GM15510 (cell line): ENCODE measurements around the gene NIPBL.

ENCODE experiments used
- POLR2A ChIP-seq: IDR thresholded peaks from 3 replicates; pipeline ENCODE4 v1.6.1; 2011; ENCODE audit warnings: borderline replicate concordance; ENCODE audit not compliant: insufficient read length; ENCODE audit errors: extremely low read depth

NIPBL gene

DNA sequence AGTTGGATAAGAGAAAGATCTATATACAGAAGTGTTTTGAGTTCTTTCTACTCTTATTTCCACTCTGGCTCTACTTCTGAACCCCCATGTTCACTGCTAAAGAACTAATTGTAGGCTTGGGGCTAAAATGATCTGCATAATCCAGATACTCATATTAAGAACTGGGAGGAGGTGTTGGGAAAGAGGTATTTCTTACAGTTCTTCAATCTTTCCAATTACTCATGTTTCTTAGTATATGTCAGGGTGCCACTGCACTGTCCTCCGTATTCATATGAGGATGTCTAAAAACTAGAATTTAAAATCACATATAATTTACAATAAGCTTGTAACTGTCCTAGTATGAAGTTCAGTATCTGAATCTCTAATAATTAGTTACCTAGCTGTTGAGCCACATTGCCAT is 12.7 kb downstream of the NIPBL start:
- no peak for TF ChIP-seq POLR2A

DNA sequence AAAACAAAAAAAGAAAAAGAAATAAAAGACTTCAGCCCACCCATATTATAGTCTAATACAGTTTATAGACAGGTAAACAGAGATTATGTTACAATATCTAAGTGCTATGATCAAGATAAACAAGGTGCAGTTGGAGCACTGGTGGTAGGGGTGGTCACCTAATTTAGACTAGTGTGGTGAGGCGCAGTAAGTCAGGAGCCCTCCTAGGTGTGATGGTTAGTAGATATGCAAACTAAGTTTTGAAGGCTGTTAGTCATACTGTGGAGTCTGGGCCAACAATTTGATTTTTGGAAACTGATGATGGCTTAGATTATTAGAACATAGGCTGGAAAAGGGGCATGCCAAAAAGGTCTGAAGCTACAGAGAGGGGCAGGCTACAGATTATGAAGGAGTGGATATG is 14.7 kb downstream of the NIPBL start:
- TF ChIP-seq POLR2A, result no peak

DNA sequence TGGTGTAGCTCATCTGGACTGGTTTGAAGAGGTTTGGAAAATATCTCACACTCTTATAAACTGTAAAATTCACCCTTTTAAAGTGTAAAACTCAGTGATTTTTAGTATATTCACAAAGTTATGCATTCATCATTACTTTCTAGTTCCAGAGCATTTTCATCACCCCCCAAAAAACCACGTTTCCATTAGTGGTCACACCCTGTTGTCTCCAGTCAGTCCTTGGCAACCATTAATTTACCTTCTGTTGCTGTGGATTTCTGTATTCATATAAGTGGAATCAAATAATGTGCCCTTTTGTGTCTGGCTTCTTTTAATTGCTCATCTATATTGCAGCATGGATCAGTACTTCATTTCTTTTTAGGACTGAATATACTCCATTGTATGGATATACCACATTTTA is 18.4 kb downstream of the NIPBL start:
- no peak for TF ChIP-seq POLR2A

DNA sequence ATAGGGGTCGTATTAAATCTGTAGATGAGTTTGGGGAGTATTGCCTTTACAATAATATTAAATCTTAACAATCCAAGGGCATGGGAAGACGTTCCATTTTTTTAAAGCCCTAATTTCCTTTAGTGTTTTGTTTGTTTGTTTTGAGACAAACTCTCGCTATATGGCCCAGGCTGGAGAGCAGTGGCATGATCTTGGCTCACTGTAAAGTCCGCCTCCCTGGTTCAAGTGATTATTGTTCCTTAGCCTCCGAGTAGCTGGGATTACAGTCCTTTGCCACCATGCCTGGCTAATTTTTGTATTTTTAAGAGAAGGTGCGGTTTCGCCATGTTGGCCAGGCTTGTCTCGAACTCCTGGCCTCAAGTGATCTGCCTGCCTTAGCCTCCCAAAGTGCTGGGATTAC is 19.9 kb downstream of the NIPBL start:
- no peak for TF ChIP-seq POLR2A

DNA sequence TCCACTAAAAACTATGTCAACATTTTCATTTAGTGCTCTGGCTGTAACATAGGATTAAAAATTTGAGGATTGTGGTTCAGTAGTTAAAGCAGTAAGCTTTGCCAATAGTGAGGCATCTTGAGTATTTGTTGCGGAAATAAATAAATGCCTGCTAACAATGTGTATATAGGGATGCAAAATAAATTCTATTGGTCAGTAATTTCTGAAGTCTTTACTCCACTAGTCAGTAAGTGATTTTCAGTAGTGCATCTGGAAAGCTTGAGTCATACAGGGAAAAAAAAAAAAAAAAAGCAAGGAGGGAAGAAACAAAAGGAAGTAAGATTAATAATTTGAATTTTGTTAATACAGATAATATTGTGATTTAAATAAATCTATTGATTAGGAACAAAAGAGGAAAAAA is 21.0 kb downstream of the NIPBL start:
- no peak for TF ChIP-seq POLR2A

DNA sequence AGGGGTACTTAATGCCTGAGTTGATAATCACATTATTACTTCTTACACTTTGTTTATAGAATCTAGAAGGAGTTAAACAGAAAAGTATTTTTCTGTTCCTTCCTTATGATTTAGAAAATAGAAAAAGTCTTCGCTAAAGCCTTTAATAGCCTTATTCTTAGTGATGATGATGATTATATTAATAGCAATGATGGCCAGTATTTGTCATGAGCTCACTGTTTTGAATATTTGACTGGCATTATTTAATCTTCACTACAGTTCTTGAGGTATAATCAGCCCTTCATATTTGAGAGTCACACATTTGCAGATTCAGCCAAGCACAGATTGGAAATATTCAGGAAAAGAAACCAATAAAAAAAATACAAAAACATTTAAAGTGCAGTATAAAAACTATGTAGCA is 23.3 kb downstream of the NIPBL start:
- TF ChIP-seq POLR2A, result no peak

DNA sequence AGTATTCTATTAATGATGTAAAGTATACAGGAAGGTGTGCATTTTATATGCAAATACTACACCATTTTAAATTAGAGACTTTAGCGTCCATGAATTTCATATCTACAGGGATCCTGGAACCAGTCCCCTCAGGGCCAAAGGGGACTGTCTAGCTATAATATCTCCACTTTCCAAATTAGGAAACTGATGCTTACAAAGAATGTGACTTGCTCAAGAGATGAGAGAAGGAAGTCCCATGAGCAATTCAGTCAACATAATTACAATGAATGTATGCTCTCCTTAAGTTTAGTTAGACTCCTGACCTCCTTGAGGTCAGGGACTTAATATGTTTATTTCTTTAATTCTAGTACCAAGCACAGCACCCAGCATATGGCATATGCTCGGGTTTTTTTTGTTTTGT is 23.7 kb downstream of the NIPBL start:
- no peak for TF ChIP-seq POLR2A

DNA sequence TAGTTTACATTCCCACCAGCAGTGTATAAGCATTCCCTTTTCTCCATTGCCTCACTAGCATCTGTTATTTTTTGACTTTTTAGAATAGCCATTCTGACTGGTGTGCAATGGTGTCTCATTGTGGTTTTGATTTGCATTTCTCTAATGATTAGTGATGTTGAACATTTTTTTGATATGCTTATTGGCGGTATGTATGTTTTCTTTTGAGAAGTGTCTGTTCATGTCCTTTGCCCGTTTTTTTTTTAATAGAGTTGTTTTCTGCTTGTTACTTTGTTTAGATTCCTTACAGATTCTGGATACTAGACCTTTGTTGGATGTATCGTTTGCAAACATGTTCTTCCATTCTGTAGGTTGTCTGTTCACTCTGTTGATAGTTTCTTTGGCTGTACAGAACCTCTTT is 25.3 kb downstream of the NIPBL start:
- no peak for TF ChIP-seq POLR2A

DNA sequence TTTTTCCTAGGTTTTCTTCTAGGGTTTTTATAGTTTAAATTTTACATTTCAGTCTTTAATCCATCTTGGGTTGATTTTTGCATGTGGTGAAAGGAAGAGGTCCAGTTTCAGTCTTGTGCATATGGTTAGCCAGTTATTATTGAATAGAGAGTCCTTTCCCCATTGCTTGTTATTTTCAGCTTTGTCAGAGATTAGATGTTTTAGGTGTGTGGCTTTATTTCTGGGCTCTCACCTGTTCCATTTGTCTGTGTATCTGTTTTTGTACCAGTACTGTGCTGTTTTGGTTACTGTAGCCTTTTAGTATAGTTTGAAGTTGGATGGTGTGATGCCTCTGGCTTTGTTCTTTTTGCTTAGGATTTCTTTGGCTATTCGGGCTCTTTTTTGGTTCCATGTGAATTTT is 25.8 kb downstream of the NIPBL start:
- TF ChIP-seq POLR2A, result no peak

DNA sequence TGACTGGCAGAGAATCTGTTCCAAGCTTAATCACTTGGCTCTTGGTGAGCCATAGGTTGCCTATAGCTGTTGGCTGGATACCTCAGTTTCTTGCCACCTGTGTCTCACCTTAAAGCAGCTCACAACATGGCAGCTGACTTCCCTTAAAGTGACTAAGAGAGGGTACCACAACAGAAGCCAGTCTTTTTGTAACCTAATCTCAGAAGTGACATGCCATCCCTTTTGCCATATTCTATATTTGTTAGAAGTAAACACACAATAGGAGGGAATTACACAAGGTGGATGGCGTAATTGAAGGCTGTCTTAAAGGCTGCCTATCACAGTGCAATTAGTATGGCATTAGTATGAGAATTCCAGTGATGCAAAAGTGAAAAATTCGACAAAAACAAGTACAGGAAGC is 28.1 kb downstream of the NIPBL start:
- no peak for TF ChIP-seq POLR2A

DNA sequence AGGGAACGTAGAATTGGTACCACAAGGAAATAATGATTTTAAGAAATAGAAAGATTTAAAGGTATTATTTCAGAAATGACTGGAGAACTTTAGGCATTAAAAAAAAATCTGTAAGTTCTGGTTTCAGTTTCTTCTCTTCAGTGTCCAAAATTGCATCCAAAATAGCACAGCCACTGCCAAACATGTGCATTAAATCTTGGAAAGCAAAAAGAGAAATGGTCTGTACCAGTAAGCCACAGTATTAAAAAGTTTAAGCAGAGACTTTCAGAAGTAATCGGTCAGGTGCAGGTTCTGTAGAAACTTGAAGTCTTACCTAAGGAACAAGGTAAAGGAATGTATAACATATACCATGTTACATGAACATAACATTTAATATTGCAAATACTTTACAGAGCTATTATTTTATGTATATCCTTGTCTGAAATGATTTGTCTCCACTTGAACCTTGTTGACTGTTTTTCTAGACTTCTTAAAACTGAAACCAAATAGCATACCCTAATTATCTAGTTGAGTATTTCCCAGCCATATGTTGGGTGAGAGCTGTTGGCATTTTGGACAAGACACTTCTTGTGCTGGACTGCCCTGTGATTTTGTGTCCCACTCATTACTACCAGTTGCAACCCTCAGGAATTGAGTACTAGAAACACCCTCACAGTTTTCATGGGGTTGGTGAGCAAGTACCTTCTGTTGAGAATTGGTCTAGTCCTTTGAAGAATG is 32.1 kb downstream of the NIPBL start:
- no peak for TF ChIP-seq POLR2A

DNA sequence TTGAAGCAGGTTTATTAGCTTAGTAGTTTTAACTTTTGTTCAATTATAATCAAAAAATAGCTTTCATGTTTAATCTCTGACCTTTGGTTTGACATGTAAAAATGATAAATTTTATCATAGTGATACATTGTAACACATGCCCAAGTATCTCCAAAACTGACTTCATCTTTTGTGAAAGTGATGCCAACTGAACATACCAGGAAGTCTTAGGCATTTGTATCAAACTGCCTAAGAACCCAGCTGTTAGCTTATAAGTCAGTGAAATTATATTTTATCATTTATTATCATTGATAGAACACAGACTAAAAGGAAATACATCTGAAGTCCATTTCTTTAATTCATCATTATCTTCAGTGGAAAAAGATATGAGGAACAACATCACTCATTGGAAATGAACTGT is 39.1 kb downstream of the NIPBL start:
- no peak for TF ChIP-seq POLR2A

DNA sequence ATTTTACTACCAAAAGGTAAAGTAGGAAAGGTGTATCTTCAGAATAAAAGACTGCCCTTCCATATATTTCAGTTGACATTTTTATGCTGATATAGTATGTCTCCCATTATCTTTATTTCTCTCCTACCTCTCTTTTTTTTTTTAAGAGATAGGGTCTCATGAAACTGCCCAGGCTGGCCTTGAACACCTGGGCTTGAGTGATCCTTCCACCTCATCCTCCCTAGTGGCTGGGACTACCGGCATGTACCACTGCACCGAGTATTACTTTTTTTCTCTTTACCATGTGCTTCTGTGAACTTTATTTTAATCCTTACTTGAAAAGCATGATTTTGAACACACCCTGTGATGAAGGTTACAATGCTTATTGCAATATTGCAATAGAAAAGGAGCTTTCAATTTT is 42.7 kb downstream of the NIPBL start:
- no peak for TF ChIP-seq POLR2A

DNA sequence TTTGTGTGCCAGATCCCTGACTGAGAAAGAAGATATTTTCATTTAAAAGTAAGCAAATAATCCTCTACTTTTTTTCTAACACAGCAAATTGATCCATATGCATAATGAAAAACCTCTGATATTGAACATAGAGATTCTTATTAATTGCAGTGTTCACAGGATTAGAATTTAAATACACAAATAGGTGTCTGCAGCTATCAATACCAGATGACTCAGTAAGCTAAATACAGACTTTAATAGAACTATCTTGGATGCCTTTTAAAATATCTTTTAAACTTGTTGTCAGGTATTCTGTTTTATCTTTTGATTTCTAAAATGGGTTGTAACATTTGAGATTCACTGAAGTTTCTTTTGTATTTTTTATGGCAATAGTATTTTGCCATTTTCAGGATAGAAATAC is 43.1 kb downstream of the NIPBL start:
- TF ChIP-seq POLR2A, result no peak

DNA sequence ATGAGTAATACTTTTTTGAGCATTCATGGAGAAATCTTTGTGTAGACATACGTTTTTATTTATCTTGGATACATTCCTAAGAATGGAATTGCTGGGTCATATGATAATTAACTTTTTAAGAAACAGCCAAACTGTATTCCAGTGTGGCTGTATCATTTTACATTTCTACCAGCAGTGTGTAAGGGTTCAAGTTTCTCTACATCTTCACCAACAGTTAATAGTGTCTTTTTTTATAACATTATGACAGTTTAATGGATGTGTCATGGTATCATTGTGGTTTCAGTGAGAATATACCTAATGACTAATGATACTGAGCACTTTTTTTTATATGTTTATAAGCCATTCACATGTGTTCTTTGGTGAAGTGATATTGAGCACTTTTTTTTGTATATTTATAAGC is 52.4 kb downstream of the NIPBL start:
- no peak for TF ChIP-seq POLR2A

DNA sequence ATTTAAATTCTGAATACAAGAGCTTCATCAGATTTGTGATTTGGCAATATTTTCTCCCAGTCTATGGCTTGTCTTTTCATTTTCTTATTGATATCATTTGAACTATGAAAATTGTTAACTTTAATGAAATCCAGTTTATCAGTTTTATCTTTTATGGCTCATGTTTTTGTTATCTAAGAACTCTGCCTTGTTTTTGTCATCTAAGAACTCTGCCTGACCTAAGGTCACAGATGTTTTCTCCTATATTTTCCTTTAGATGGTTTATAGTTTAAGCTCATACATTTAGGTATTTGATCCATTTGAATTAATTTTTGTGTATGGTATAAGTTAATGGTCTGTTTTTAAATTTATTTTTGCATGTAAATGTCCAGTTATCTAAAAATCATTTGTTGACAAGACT is 52.9 kb downstream of the NIPBL start:
- no peak for TF ChIP-seq POLR2A

DNA sequence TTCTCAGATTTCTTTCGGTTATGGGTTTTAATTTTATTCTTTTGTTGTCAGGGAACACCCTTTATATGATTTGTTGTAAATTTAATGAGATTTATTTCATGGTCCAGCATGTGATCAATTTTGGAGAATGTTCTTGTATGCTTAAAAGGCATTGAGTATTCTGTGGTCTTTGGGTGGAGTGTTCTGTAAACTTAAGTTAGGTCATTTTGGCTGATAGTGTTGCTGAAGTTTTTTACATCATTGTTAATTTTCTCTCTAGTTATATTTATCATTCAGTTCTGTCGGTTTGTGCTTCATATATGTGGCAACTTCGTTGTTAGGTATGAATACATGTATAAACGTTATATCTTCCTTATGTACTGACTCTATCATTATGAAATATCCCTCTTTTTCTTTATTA is 55.5 kb downstream of the NIPBL start:
- TF ChIP-seq POLR2A, result no peak
